ENCODE results near the gene BCR. TPM values are rescaled to one million over a fixed set of nuclear protein-coding genes. Genes with fewer than 3 reads are reported as not detected.
"Not testable (repeated sequence)": the region's sequence is repeated elsewhere in the genome, so short reads cannot be mapped to it uniquely, and the experiment has no call there.

Gene BCR

GRCh38 chr22:23367196-23367595, 186.9 kb downstream of the BCR start:
- not testable (repeated sequence) for H3K27ac ChIP-seq (ENCODE audit: low read depth, low read length); H2BK120ac ChIP-seq (ENCODE audit: low read depth, low read length); H3K4me1 ChIP-seq (ENCODE audit: control insufficient read depth, low read depth, low read length); H3K23ac ChIP-seq (ENCODE audit: low read length); H3K18ac ChIP-seq (ENCODE audit: low read length); H3K36me3 ChIP-seq (ENCODE audit: control insufficient read depth, insufficient read depth, low read length); H3K9ac ChIP-seq (ENCODE audit: low read length); H3K4me3 ChIP-seq (ENCODE audit: low read length); H2BK15ac ChIP-seq (replicated peaks; ENCODE audit: low read depth); H2AK5ac ChIP-seq (ENCODE audit: low read length); H3K79me1 ChIP-seq (ENCODE audit: low read length); H3K79me2 ChIP-seq (ENCODE audit: control insufficient read depth, insufficient read depth, low read length); H3K56ac ChIP-seq (ENCODE audit: low read length); H3K4me2 ChIP-seq (ENCODE audit: low read length); H4K8ac ChIP-seq (ENCODE audit: low read depth, low read length); H2BK5ac ChIP-seq (ENCODE audit: low read length); H4K5ac ChIP-seq (ENCODE audit: low read length); H3K4ac ChIP-seq (ENCODE audit: low read depth, low read length)
- WGBS (ENCODE audit: extremely low coverage, insufficient coverage, low lambda C conversion rate): no CpG with 5 or more reads among the region's 3 CpGs
- H3K27me3 ChIP-seq (ENCODE audit: insufficient read depth, low read length, poor library complexity): peaks cover 23% of the 10 kb centered on the region
- peak; percentile 88 for DNase-seq

Small RNA genes within 50 kb of the gene (small RNA-seq; reads per million reads assigned to genes)
- gene BCRP8 (ENCODE audit: insufficient read depth): not detected
- not detected for gene RF00017 (ENCODE audit: insufficient read depth)
- gene RF00066 (ENCODE audit: insufficient read depth): not detected
- gene RN7SL263P (ENCODE audit: insufficient read depth): not detected

Data from mesendoderm (in vitro differentiated cells).